Measurements from ENCODE around the gene ERCC5.

GRCh38 chr13:102905905-102906771, 60.3 kb downstream of the ERCC5 start:
- TF ChIP-seq POLR2A (IDR thresholded peaks at IDR 0.05; ENCODE audit: low read depth, low read length) (no peak), POLR2AphosphoS5 (IDR thresholded peaks at IDR 0.05; ENCODE audit: low read depth, low read length) (no peak)
